GM18502 (cell line): ENCODE measurements around the gene TGFBR2.

Experiments
- ATAC-seq: cut with Tn5 transposase; IDR thresholded peaks from one replicate; pipeline ENCODE4 v1.9.1; 2021; ENCODE audit warnings: mild to moderate bottlenecking; ENCODE audit not compliant: unreplicated experiment, poor library complexity

TGFBR2 gene

DNA sequence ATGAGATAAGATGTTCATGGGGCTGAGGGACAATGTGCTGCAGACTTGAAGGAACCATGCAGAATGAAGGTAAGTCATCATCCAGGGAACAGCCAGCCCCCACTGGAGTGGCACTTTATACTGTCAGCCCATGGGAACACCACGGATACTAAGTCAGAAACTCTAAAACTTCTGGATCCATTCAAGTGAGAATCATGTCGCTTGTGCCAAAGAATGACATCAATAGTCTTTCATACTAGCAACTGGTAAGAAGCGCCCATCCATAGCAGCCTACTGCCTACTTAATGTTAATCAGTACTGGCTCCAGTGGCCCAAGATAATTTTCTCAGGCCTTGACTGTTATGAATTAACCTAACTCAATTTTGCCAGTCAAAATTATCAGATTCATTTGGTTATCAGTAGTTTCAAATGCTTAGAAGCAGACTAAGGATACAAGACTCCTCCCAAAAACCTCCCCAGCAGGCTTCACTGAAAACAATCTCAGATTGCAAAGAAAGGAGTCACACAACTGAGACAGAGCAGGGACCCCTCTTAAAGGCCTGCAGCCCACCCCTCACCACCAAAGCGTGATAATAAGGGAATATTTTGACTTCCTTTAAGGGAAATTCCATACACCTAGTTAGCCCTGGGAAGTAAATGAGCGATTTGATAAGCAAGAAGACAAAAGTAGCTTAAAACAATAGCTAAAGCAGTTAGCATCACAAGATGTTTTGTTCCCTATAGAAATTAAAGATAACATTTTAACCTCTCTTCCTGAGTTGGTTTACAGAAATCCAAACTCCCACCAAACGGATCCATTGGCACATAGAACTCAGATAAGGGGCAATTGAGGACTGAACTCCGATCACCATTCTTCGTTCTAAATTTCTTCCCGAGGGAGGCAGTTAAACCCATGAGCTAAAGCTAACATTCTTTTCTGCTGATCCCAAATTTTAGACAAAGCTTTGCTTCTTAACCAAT is 98.8 kb downstream of the TGFBR2 start:
- no peak for ATAC-seq

DNA sequence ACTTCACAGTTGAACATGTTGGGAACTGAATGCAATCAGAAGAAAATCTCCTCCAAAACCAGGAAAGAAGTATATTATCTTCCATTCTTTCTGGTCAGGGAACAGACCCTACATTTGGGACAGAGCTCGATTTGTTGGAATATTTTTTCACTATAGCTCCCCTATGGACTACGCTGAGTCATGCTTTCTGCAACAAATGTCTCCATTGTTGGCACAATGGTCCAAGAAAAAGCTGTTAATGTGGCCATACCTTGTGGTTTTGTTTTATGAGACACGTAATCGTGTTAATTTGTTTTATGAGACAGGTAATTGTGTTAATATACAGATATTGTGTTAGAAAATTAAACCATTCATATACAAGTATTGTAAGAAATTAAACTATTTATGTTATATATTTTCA is 101.4 kb downstream of the TGFBR2 start:
- ATAC-seq: no peak

DNA sequence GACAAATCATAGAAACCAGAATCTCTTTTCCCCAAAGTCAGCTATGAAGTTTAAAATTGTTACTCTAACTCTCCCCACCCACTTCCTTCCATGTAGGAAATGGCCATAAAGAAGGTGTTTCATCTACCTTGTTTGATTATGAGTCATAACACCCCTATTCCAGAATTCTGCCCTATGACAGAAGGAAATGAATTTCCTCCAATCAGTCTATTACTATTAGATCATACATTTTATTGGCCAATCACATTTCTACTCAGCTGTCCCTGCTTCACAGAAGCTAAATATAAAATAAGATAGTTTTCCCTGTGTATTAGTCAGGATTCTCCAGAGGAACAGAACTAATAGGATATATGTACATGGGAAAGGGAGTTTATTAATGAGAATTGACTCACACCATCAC is 102.1 kb downstream of the TGFBR2 start:
- ATAC-seq: no peak

DNA sequence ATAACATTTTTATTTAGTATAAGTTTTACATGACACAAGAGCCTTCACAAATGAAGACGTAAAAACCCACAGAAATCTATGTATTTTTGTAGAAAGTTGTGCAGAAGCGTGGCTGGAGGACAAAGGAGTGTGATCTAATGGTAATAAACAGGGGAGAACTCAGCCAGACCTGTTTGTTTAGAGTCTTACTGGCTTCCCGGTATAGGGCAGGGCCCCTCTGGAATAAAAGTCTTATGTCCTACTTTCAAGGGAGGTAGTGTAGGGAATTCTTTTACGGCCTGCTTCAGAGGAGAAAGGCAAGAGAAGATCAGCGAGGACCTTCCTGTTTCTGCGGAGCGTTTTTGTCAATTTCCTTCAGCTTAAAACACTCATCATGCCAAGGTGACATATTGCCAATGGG is 103.6 kb downstream of the TGFBR2 start:
- ATAC-seq: no peak

DNA sequence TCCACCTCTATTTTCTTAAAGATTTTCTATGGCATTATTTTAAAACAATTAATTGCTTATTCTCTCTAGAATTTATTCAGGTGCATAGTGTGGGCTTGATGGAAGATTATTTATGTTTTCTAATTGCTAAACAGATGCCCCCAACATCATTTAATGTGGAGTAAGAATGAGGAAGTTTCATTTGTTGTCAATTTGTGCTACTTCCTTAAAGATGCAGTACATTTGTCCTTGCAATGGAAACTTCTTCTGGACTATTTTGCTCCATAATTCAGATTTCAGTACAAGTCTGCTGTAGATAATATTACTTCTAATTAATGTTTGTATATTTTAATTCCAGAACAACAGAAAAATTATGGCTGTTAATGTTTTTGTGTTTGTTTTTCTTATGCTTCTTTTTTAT is 104.8 kb downstream of the TGFBR2 start:
- no peak for ATAC-seq

DNA sequence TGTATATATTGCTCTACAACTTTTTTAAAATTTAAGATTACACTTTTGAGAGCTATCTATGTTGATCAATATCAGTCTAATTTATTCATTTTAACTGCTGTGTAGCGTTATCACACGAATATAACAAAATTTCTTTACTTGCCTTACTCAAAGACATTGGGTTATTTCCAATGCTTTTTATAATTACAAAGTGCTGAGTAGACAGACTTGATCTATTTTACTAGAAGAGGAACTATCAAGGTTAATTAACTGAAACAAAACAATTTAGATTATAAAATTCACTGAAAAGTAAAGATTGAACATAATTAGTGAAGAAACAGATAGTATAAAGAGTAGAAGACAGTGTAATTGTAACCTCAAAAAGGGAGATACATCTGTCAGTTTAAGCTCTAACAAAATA is 105.5 kb downstream of the TGFBR2 start:
- no peak for ATAC-seq

DNA sequence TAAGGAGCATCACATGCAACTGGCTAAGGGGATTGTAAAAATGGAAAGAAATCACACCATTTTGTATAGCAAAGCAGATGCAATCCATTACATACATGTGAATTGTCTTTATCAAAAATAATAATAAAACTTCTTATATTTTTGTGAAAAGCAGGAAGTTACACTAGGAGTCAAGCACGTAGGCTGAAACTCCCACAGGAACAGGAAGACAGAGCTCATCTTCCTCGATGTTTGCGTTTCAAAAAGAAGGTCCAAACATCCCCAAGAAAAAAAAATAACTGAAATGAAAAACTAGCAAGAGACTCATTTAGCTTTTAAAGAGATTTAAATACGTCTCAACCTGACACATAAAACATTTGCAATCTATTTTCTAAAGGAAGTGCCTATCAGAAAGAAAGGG is 106.6 kb downstream of the TGFBR2 start:
- no peak for ATAC-seq

DNA sequence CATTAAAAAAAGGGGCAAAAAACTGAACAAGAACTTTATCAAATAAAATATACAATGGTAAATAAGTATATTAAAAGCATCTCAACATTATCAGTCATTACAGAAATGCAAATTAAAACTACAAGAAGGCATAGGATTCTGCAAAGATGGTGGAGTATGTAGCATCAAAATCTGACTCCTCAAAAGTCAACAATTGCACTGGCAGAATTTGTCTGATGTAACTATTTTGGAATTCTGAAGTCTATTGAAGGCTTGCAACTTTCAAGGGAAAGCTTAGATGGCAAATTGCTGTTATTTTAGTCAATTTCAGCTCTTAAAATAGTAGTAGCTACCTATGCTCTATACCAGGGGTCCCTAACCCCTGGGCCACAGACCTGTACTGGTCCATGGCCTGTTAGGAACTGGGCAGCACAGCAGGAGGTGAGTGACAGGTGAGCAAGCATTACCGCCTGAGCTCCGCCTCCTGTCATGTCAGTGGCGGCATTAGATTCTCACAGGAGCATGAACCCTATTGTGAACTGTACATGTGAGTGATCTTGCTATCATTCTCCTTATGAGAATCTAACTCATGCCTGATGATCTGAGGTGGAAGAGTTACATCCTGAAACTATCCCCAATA is 107.6 kb downstream of the TGFBR2 start:
- ATAC-seq: no peak

DNA sequence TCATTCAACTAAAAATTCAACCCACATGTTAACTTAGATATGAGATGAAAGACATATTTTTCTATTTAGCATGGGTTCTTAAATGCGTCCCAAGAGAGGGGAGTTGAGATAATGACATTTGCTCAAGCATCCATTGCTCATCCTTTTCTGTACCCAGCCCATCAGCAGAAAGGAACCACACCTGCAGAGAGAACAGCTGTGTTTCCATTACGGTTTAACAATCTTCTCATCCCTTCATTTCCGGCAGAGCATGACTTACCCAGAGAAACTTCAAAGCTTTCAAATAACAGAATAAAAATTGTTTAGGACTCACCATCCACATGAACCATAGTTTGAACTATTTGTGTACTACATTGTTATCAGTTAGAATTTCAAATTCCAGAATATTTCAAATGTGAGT is 113.1 kb downstream of the TGFBR2 start:
- no peak for ATAC-seq

DNA sequence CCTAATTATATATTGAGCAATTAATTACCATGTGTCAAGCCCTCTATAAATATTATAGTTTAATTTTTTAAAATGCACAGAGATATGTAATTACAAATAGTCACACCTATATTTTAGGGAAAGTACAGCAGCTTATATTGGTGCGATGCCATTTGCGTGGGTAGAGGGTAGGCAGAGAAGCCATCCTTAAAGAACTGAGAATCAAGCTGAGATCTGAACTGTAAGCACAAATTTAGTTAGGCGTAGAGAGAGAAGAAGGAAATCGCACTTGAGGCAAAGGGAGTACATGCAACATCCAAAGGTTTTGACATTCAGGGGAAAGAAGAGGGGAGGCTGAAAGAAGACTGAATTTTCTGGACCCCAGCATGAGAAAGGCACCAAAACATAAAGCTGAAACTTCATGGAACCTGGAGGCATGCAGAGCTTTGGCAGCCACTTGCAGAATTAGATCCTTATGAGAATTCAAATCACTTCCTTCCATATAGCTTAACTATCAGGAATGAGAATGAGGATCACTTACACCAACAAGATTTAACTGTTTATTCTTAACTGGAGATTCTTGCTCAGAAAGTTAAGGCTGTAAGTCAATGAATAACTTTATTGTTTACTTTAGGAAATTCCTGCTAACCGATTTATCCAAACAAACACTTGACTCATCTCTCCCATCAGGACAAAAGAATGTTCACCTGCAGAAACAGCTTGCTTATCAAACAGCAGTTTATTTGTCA is 114.3 kb downstream of the TGFBR2 start:
- no peak for ATAC-seq

DNA sequence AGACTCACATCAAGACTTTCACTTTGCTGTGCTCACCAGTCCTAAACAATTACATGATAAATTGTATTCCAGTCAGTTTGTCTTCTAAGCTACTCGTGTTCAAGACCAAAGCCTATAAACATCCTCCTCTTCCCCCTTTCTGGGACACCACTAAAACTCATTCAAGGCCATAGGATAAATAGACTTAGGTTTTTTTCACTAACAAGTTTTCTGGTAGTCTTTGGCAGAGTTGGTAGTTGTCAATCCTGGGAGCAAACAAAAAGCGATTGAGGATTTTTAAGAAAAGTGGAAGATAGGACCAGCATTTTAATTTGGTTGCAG is 114.9 kb downstream of the TGFBR2 start:
- ATAC-seq: no peak

DNA sequence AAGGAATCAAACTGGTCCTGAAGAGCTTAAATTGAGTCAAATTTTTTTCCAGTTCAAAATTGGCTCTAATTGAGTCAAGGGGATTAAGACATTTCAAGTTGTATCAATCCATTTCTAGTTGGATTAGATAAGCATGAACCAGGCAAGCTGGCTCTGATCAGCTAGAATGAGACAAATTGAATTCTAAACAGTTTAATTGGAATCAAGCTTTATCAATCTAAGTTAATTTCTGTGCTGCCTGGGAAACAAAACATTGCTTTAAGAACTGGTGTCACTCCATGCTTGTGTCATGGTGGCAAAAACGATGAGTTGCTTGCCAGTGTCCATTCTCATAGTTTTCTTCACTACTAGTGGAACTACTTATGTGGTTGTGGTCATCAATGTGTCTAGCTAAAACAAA is 116.8 kb downstream of the TGFBR2 start:
- no peak for ATAC-seq

DNA sequence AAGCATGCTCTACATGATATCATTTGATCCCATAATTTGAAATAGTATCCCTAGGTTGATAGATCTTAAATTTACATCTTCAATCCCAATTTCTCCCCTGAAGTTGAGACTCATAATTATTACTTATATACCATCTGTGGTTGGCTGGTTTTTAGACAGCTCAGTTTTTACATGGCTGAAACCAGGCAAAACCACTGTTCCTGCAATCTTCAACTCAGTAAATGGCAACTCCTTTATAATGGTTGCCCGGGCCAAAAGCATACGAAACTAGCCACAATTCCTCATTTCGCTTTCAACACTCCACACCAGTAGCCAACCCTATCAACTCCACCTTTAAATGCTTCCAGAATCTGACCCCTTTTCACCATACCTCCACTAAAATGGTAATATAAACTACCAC is 118.5 kb downstream of the TGFBR2 start:
- ATAC-seq: no peak

DNA sequence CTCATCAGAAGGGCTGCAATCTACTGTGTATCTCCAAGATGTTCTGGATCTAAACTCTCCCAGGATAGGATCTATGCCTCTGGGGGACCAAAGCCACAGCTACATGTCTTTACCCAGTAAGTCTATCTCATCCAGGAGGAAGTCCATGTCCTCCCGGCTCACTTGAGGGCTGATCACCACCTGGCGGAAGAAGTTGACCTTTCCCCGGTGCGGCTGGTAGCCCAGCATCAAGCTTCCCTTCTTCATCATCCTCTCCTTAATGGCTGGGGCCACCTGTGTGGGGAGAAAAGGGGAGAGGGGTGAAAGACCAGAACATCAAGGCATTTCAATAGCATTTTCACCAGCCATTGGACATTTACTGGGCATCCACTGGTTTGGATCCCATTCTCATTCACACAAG is 121.7 kb downstream of the TGFBR2 start:
- no peak for ATAC-seq

DNA sequence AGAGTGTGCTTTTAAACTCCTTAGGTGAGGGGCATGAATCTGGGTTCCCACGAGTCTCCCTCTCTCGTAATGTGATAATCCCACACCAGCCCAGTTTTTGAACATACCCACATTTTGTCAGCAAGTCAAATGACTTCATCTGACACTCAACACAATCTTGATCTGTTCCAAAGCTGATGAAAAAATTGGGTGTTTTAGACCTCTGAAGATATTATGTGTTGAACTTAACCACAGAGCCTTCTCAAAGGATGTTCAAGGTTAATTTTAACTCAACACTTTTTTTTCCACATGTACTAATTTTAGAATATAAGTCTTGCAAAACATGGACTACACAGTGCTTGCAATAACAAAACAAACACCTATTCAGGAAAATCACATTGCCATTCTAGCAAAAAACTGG is 123.1 kb downstream of the TGFBR2 start:
- ATAC-seq: no peak

DNA sequence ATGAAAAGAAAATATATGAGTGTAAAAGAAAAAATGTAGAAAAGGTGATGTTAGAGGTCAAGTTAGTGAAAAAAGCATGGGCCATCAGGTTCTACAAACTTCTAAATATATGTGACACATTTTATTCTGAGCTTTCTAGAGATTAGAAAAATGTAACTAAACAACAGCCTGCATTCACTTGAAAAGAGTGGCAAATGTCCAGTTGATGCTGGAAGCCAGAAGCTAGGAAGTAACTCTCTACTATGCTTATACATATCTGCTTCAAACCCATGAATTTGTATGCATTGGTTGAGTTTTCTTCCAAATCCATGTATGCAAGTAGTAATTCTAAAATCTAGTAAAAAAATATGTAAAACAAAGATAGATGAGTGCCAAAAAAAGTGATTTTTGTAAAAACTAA is 123.5 kb downstream of the TGFBR2 start:
- no peak for ATAC-seq

DNA sequence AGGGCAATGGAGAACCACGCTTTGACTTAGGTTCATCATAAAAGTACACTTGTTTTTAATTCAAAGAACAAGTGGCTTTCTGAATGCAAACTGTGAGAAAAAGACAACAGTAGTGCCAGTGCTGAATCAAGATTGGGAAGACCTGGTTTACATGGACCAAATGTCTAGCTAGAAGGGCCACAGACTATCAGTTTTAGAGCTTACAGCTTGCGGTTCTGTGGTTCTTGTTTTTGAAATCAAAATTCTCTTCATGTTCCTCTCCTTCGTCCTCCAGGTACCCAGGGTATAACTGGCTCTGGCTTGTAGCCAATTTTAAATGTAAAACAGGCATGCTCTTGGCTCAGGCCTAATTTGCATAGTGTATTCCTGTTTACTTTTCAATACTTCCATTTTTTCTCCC is 124.6 kb downstream of the TGFBR2 start:
- no peak for ATAC-seq

DNA sequence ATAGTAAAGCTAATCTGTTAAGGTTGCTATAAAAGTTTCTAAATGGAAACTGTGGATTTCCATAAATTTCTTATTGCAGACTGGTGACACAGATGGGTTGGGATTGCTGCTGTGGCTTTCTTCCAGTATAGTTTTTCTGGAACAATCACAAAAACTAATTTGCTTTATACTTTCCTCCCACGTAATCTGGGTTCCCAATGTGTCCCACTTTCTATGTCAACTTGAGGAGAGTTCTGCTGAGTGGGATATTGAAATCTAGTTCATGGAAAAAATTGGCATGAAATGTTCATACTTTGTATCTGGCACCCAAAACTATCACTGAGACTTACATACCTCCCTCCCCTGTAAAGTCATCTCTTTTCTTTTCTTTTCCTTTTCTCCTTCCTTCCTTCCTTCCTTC is 126.8 kb downstream of the TGFBR2 start:
- ATAC-seq: no peak

DNA sequence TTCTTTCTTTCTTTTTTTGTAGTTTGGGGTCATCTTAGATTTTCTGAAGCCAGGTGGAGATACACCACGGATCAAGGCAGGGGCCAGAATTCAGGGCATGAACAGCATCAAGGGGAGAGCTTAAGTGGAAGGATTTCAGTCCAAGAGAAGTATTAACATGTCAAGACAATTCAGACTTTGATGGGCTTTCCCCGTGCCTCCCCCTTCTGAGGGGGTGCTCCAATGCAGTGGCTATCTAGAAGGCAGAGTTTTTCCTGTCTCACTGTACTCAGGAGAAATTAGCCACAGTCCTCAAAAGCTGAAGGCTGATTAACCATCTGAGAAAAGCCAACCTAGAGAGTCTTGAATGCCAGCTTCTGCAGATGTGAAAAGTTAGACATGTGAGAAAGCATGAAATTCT is 127.3 kb downstream of the TGFBR2 start:
- no peak for ATAC-seq

DNA sequence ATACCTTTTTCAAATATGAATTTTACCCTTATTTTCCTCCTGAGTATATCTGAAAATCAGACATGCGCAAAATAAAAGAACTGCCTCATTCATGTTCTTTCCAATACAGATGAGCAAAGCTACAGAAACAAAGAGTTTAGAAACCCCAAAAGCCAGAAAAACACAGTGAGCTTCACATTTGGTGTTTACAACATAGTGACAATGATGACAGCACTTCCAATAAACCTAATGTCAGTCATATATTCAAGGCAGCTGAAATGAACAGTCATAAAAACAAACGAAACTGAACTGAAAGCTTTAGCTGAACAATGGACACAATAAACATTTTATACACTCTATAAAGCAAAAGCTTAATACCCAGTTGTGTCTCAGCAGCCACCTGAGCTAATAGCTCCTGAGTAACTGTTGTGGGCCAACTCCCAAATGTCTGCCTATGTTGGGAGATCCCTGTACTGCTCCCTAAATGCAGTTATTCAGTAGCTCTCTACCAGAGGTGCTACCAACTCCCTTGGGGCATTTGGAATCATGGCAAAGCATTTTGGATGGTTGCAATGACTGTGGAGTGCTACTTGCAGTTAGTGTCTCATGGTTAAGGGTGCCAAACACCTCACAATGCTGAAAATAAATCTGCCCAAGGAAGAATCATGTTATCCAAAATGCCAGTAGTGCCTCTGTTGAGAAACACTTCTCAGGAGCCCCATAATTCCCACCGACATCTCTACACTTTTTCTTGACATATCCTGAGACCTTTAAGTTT is 131.5 kb downstream of the TGFBR2 start:
- no peak for ATAC-seq

DNA sequence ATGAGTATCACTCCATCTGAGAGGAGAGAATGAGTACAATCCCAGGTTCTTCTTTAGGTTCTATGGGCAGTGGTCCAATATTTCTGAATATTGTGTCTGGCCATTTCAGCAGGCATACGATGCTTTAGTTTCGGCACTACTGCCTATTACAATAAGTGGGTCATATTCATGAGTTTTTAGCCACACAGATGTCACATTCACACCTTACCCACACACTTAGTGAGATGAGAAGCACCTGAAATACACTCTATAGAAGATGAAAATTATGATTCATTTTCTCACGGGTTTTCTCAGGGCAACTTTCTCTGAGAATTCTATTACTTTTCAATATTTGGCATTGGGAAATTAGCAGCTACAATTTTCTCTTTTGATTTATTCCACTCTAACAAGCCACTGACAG is 132.2 kb downstream of the TGFBR2 start:
- no peak for ATAC-seq
